H9 (cell line): ENCODE measurements around the gene CLIC3. TPM values are rescaled to one million over a fixed set of nuclear protein-coding genes. Genes with fewer than 3 reads are reported as not detected.

Source experiments
- DNase-seq: peaks from one replicate; pipeline ENCODE4 v3.0.0-alpha.2; 2017
- H2AFZ ChIP-seq: one replicate; pipeline ENCODE4 v1.6.1; 2013; ENCODE audit warnings: mild to moderate bottlenecking, low read length, control low read depth, moderate library complexity
- H2AK5ac ChIP-seq: 2 replicates; pipeline ENCODE4 v1.6.1; 2013; ENCODE audit warnings: low read length, control low read depth, mixed read lengths; ENCODE audit not compliant: insufficient read length
- H2BK120ac ChIP-seq: one replicate; pipeline ENCODE4 v1.6.1; 2013; ENCODE audit warnings: low read depth, mild to moderate bottlenecking, low read length, control low read depth, inconsistent platforms; ENCODE audit not compliant: poor library complexity, severe bottlenecking
- H2BK12ac ChIP-seq: 2 replicates; pipeline ENCODE4 v1.6.1; 2013; ENCODE audit warnings: low read length, control low read depth, mixed read lengths, low read depth; ENCODE audit not compliant: insufficient read length
- H2BK15ac ChIP-seq: 2 replicates; pipeline ENCODE4 v1.6.1; 2013; ENCODE audit warnings: low read depth, low read length, control low read depth
- H2BK20ac ChIP-seq: one replicate; pipeline ENCODE4 v1.6.1; 2013; ENCODE audit warnings: low read depth, mild to moderate bottlenecking, low read length, control low read depth, inconsistent platforms; ENCODE audit not compliant: poor library complexity, severe bottlenecking
- H2BK5ac ChIP-seq: 2 replicates; pipeline ENCODE4 v1.6.1; 2013; ENCODE audit warnings: low read length, control low read depth, mixed read lengths; ENCODE audit not compliant: insufficient read length
- H3K14ac ChIP-seq: 2 replicates; pipeline ENCODE4 v1.6.1; 2013; ENCODE audit warnings: low read length, control low read depth; ENCODE audit not compliant: insufficient read depth
- H3K18ac ChIP-seq: 2 replicates; pipeline ENCODE4 v1.6.1; 2013; ENCODE audit warnings: low read depth, mild to moderate bottlenecking, mixed read lengths, low read length, control low read depth; ENCODE audit not compliant: insufficient read length
- H3K23ac ChIP-seq: 2 replicates; pipeline ENCODE4 v1.6.1; 2013; ENCODE audit warnings: low read length, control low read depth, mixed read lengths, low read depth; ENCODE audit not compliant: insufficient read length
- H3K23me2 ChIP-seq: 2 replicates; pipeline ENCODE4 v1.6.1; 2013; ENCODE audit warnings: low read depth, mild to moderate bottlenecking, mixed read lengths, low read length, control low read depth; ENCODE audit not compliant: insufficient read length, poor library complexity, severe bottlenecking
- H3K27ac ChIP-seq: 2 replicates; pipeline ENCODE4 v1.5.1; 2013; ENCODE audit warnings: low read length, control low read depth, mixed read lengths, low read depth; ENCODE audit not compliant: insufficient read length
- H3K27me3 ChIP-seq: 2 replicates; pipeline ENCODE4 v1.6.1; 2013; ENCODE audit warnings: low read length, control low read depth, inconsistent platforms; ENCODE audit not compliant: insufficient read depth
- H3K4ac ChIP-seq: 2 replicates; pipeline ENCODE4 v1.6.1; 2013; ENCODE audit warnings: low read depth, mild to moderate bottlenecking, control low read depth, inconsistent platforms, low read length, moderate library complexity
- H3K4me1 ChIP-seq: 2 replicates; pipeline ENCODE4 v1.6.1; 2013; ENCODE audit warnings: low read length, control low read depth, inconsistent platforms; ENCODE audit not compliant: insufficient read depth
- H3K4me2 ChIP-seq: 2 replicates; pipeline ENCODE4 v1.6.1; 2013; ENCODE audit warnings: low read length, control low read depth, mixed read lengths; ENCODE audit not compliant: insufficient read length, insufficient read depth
- H3K56ac ChIP-seq: 2 replicates; pipeline ENCODE4 v1.6.1; 2013; ENCODE audit warnings: low read depth, mild to moderate bottlenecking, mixed read lengths, low read length, control low read depth; ENCODE audit not compliant: insufficient read length
- H3K79me1 ChIP-seq: 2 replicates; pipeline ENCODE4 v1.6.1; 2013; ENCODE audit warnings: low read depth, mild to moderate bottlenecking, moderate library complexity, low read length, control low read depth, inconsistent platforms; ENCODE audit not compliant: insufficient read depth, poor library complexity, severe bottlenecking
- H3K79me2 ChIP-seq: 2 replicates; pipeline ENCODE4 v1.6.1; 2013; ENCODE audit warnings: low read length, control low read depth, inconsistent platforms; ENCODE audit not compliant: insufficient read depth
- H3K9ac ChIP-seq: 2 replicates; pipeline ENCODE4 v1.6.1; 2013; ENCODE audit warnings: low read length, control low read depth, mixed read lengths; ENCODE audit not compliant: insufficient read length; ENCODE audit errors: extremely low read depth
- H3K9me3 ChIP-seq: one replicate; pipeline ENCODE4 v1.6.1; 2013; ENCODE audit warnings: low read depth, low read length, inconsistent platforms; ENCODE audit not compliant: control insufficient read depth
- H3T11ph ChIP-seq: one replicate; pipeline ENCODE4 v1.6.1; 2013; ENCODE audit warnings: mild to moderate bottlenecking, low read length, control low read depth, inconsistent platforms
- H4K20me1 ChIP-seq: one replicate; pipeline ENCODE4 v1.6.1; 2013; ENCODE audit not compliant: control insufficient read depth, insufficient read length, insufficient read depth
- H4K5ac ChIP-seq: 2 replicates; pipeline ENCODE4 v1.6.1; 2013; ENCODE audit warnings: low read depth, mild to moderate bottlenecking, mixed read lengths, low read length, control low read depth; ENCODE audit not compliant: insufficient read length
- H4K8ac ChIP-seq: replicated peaks from 2 replicates; pipeline ENCODE4 v1.6.1; 2013; ENCODE audit warnings: low read length, control low read depth, mixed read lengths, low read depth; ENCODE audit not compliant: insufficient read length
- H4K91ac ChIP-seq: 2 replicates; pipeline ENCODE4 v1.6.1; 2013; ENCODE audit warnings: low read depth, mild to moderate bottlenecking, moderate library complexity, mixed read lengths, low read length, control low read depth; ENCODE audit not compliant: insufficient read length
- H3K27ac Mint-ChIP-seq, 3 experiments: 2 replicates in 2 of 3; 3 replicates in 1 of 3; pipeline ENCODE4 v1.8.0; 2020 to 2021; ENCODE audit warnings: mixed read lengths in 3 of 3, mild to moderate bottlenecking in 1 of 3, moderate library complexity in 1 of 3
- H3K27me3 Mint-ChIP-seq: 2 replicates; pipeline ENCODE4 v1.8.0; 2021; ENCODE audit warnings: low read depth, mild to moderate bottlenecking, moderate library complexity, mixed read lengths
- H3K36me3 Mint-ChIP-seq, 3 experiments: 2 replicates in 2 of 3; 3 replicates in 1 of 3; pipeline ENCODE4 v1.8.0; 2020 to 2021; ENCODE audit warnings: low read depth in 3 of 3, mixed read lengths in 3 of 3; ENCODE audit not compliant: insufficient read depth in 1 of 3
- H3K4me1 Mint-ChIP-seq, 2 experiments: 2 replicates each; pipeline ENCODE4 v1.8.0; 2020; ENCODE audit warnings: mixed read lengths in 2 of 2
- H3K4me3 Mint-ChIP-seq, 2 experiments: 2 replicates in 1 of 2; 3 replicates in 1 of 2; pipeline ENCODE4 v1.8.0; 2020 to 2021; ENCODE audit warnings: mild to moderate bottlenecking in 2 of 2, mixed read lengths in 2 of 2, moderate library complexity in 1 of 2
- H3K9me3 Mint-ChIP-seq, 2 experiments: 2 replicates in 1 of 2; 3 replicates in 1 of 2; pipeline ENCODE4 v1.8.0; 2020; ENCODE audit warnings: mild to moderate bottlenecking in 2 of 2, mixed read lengths in 2 of 2, moderate library complexity in 1 of 2
- CTCF ChIP-seq: fragments of 200-600 bp; sonication (generic); conservative IDR thresholded peaks from 3 replicates; pipeline ENCODE4 v1.8.0; 2021; ENCODE audit warnings: antibody characterized with exemption, mild to moderate bottlenecking
- WGBS: extraction: QIAGEN DNeasy Blood & Tissue Kit; methylation state at CpG from one replicate; pipeline ENCODE4 v1.1.7; 2013; ENCODE audit warnings: missing lambda C conversion rate, low lambda C conversion rate, mixed read lengths; ENCODE audit not compliant: insufficient read length; ENCODE audit errors: extremely low coverage; 5-methylcytosine and 5-hydroxymethylcytosine counted together
- total RNA-seq: library from RNA; stranded (reverse); gene quantifications from 2 replicates; pipeline ENCODE4 v1.2.1, GENCODE V29; 2021

Gene CLIC3
- total RNA-seq, 1 experiment from 2014 or later: 0.31 TPM

DNA sequence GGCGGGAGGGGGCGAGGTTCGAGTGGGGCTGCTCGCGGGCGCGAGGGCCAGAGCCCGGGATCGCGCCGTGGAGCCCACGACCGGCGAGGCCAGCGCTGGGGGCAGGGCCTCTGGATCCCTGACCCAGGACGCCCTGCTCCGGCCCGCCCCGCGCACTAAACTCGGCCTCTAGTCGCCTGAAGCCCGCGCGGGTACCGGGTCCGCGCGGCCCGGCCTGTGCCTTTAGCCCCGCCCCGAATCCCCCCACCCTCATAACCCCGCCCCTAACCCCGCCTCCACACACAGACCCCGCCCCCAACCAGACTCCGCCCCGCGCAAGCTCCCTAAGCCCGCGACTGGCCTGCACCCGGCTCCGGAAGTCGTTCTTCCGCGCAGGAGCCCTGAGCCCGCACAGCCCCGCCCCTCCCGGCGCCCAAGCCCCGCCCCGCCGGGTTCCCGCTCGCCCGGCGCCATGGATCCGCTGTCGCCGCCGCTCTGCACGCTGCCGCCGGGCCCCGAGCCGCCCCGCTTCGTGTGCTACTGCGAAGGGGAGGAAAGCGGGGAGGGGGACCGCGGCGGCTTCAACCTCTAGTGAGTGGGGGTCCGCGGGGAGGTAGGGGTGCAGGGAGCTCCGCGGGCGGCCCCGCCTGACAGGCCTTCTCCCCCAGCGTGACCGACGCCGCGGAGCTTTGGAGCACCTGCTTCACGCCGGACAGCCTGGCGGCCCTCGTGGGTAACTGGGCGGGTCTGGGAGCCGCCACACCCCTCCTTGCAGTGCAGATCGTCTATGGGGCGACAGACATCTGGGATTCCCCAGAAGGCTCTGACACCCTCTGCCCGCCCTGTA lies 4.2 kb downstream of the CLIC3 start, which contains the start of gene PAXX:
TSS of gene PAXX (plus strand) at position 430 of the 826 bp plus-strand sequence. CDS start at position 452, 22 bp downstream.
- H2BK12ac ChIP-seq: no peak within 1 kb of the TSS
- TF ChIP-seq CTCF: no peak
- no CpG with 5 or more reads among the region's 92 CpGs for WGBS
- peak within 1 kb of the TSS; percentile 40 for H3K9ac ChIP-seq
- no peak within 1 kb of the TSS for H2BK15ac ChIP-seq
- no peaks in the 10 kb centered on the region for H3K9me3 ChIP-seq
- DNase-seq: peak; percentile 93
- H2BK5ac ChIP-seq: no peak within 1 kb of the TSS
- Mint-ChIP-seq H3K4me1 (peaks cover 6 to 7% of the 10 kb centered on the region in 2 experiments), H3K9me3 (peaks cover 9 to 10% of the 10 kb centered on the region in 2 experiments; a peak in 3 of 5 replicates), H3K27ac (no peak within 1 kb of the TSS), H3K36me3 (peaks cover 2 to 8% (median 2%) of the 10 kb centered on the region in 3 experiments; a peak in 5 of 7 replicates), H3K27me3 (peaks cover 26% of the 10 kb centered on the region), H3K4me3 (peak within 1 kb of the TSS; percentile 81 to 89)
- no peak within 1 kb of the TSS for H3K23ac ChIP-seq
- H3K4me1 ChIP-seq: no peaks in the 10 kb centered on the region
- no peak within 1 kb of the TSS for H3K27ac ChIP-seq
- H4K91ac ChIP-seq: no peak within 1 kb of the TSS
- H4K8ac ChIP-seq: no peak within 1 kb of the TSS
- H3K23me2 ChIP-seq: peaks cover 6% of the 10 kb centered on the region
- H2AFZ ChIP-seq: no peak within 1 kb of the TSS
- no peak within 1 kb of the TSS for H3K18ac ChIP-seq
- 0 out of 2 replicates have a peak within 1 kb of the TSS, but pooled peaks have one; percentile 29 for H3K14ac ChIP-seq
- H3K79me1 ChIP-seq: no peaks in the 10 kb centered on the region
- no peak within 1 kb of the TSS for H2AK5ac ChIP-seq
- no peaks in the 10 kb centered on the region for H3K27me3 ChIP-seq
- H2BK120ac ChIP-seq: no peak within 1 kb of the TSS
- H3T11ph ChIP-seq: no peak within 1 kb of the TSS
- no peak within 1 kb of the TSS for H4K5ac ChIP-seq
- no peaks in the 10 kb centered on the region for H4K20me1 ChIP-seq
- no peak within 1 kb of the TSS for H3K4ac ChIP-seq
- H3K79me2 ChIP-seq: no peaks in the 10 kb centered on the region
- no peak within 1 kb of the TSS for H3K56ac ChIP-seq
- H2BK20ac ChIP-seq: no peak within 1 kb of the TSS
- peak within 1 kb of the TSS; percentile 66 for H3K4me2 ChIP-seq
